Measurements from ENCODE around the gene SLC35D2.

GRCh38 chr9:96411129-96411838 is 27.8 kb upstream of the SLC35D2 start:
- no peak for TF ChIP-seq CTCF (IDR thresholded peaks at IDR 0.05; ENCODE audit: low read depth, low read length)
- TF ChIP-seq MAX (IDR thresholded peaks at IDR 0.05; ENCODE audit: low read depth, low read length) = no peak
- TF ChIP-seq POLR2A (IDR thresholded peaks at IDR 0.05; ENCODE audit: extremely low read depth, insufficient read length) = no peak
- no peak for TF ChIP-seq MYC (IDR thresholded peaks at IDR 0.05; ENCODE audit: low read depth, low read length)
